Glutamatergic neuron (in vitro differentiated cells): ENCODE data around the gene FAAP100. TPM values are rescaled to one million over a fixed set of nuclear protein-coding genes. Genes with fewer than 3 reads are reported as not detected.
A peak's percentile ranks its signal among the peaks of the same experiment; 100 is the strongest.

Source experiments
- DNase-seq: peaks from one replicate; pipeline ENCODE4 v3.0.0; 2022
- H3K27ac Mint-ChIP-seq: one replicate; pipeline ENCODE4 v1.8.0; 2020; ENCODE audit warnings: mild to moderate bottlenecking, mixed read lengths, inconsistent platforms; ENCODE audit not compliant: unreplicated experiment
- H3K27me3 Mint-ChIP-seq: one replicate; pipeline ENCODE4 v1.8.0; 2020; ENCODE audit warnings: mild to moderate bottlenecking, moderate library complexity, mixed read lengths, inconsistent platforms; ENCODE audit not compliant: unreplicated experiment
- H3K36me3 Mint-ChIP-seq: one replicate; pipeline ENCODE4 v1.8.0; 2020; ENCODE audit warnings: mild to moderate bottlenecking, mixed read lengths, inconsistent platforms; ENCODE audit not compliant: unreplicated experiment
- H3K4me1 Mint-ChIP-seq: one replicate; pipeline ENCODE4 v1.8.0; 2020; ENCODE audit warnings: mild to moderate bottlenecking, low read depth, mixed read lengths, inconsistent platforms; ENCODE audit not compliant: unreplicated experiment
- H3K4me3 Mint-ChIP-seq: one replicate; pipeline ENCODE4 v1.8.0; 2020; ENCODE audit warnings: mild to moderate bottlenecking, mixed read lengths, inconsistent platforms; ENCODE audit not compliant: unreplicated experiment
- H3K9me3 Mint-ChIP-seq: one replicate; pipeline ENCODE4 v1.8.0; 2020; ENCODE audit warnings: mild to moderate bottlenecking, moderate library complexity, mixed read lengths, inconsistent platforms; ENCODE audit not compliant: unreplicated experiment
- CTCF ChIP-seq: fragments of 200-600 bp; sonication (generic); IDR thresholded peaks from one replicate; pipeline ENCODE4 v1.5.0; 2021; ENCODE audit not compliant: partially characterized antibody, unreplicated experiment
- total RNA-seq: library from RNA; stranded (reverse); fragmentation: NEBNext Ultra II Directional; extraction: Animal tissue kit (Norgen Biotek cat#: 25700); gene quantifications from one replicate; pipeline ENCODE4 v1.2.1, GENCODE V29; 2021; ENCODE audit not compliant: unreplicated experiment

FAAP100 gene
- total RNA-seq, 1 donor from 2014 or later, result 56.5 TPM

GRCh38 chr17:81583589-81584342, 31.6 kb upstream of the FAAP100 start:
- Mint-ChIP-seq H3K27me3 (peaks cover 6% of the 10 kb centered on the region), H3K4me3 (no peak overlapping the region), H3K27ac (peak overlapping the region; percentile 30), H3K9me3 (peaks cover 5% of the 10 kb centered on the region), H3K4me1 (peaks cover 12% of the 10 kb centered on the region), H3K36me3 (peaks cover 9% of the 10 kb centered on the region)
- no peak for DNase-seq
- no peak for TF ChIP-seq CTCF

GRCh38 chr17:81582749-81583148, 30.6 kb upstream of the FAAP100 start:
- H3K9me3 Mint-ChIP-seq, result peaks cover 10% of the 10 kb centered on the region
- H3K36me3 Mint-ChIP-seq, result peaks cover 12% of the 10 kb centered on the region
- no peak for DNase-seq
- peaks cover 15% of the 10 kb centered on the region for H3K4me1 Mint-ChIP-seq
- TF ChIP-seq CTCF, result no peak
- H3K27me3 Mint-ChIP-seq, result peaks cover 13% of the 10 kb centered on the region
- peak overlapping the region; percentile 30 for H3K27ac Mint-ChIP-seq
- H3K4me3 Mint-ChIP-seq, result no peak overlapping the region

- H3K27ac Mint-ChIP-seq, result no peak overlapping the region
- H3K9me3 Mint-ChIP-seq, result peaks cover 10% of the 10 kb centered on the region
- no peak for TF ChIP-seq CTCF
- no peak overlapping the region for H3K4me3 Mint-ChIP-seq
- DNase-seq, result no peak
- H3K36me3 Mint-ChIP-seq, result peaks cover 12% of the 10 kb centered on the region
- peaks cover 14% of the 10 kb centered on the region for H3K27me3 Mint-ChIP-seq
- peaks cover 15% of the 10 kb centered on the region for H3K4me1 Mint-ChIP-seq
These were observed 30.2 kb upstream of the FAAP100 start for GRCh38 chr17:81582341-81582740.

GRCh38 chr17:81581758-81582157, 29.6 kb upstream of the FAAP100 start:
- DNase-seq, result no peak
- no peak for TF ChIP-seq CTCF
- H3K9me3 Mint-ChIP-seq, result peaks cover 10% of the 10 kb centered on the region
- peaks cover 14% of the 10 kb centered on the region for H3K27me3 Mint-ChIP-seq
- no peak overlapping the region for H3K4me3 Mint-ChIP-seq
- no peak overlapping the region for H3K27ac Mint-ChIP-seq
- H3K4me1 Mint-ChIP-seq, result peaks cover 15% of the 10 kb centered on the region
- H3K36me3 Mint-ChIP-seq, result peaks cover 12% of the 10 kb centered on the region

GRCh38 chr17:81580481-81580880, 28.3 kb upstream of the FAAP100 start:
- H3K4me1 Mint-ChIP-seq, result peaks cover 15% of the 10 kb centered on the region
- no peak overlapping the region for H3K27ac Mint-ChIP-seq
- no peak overlapping the region for H3K4me3 Mint-ChIP-seq
- TF ChIP-seq CTCF, result no peak
- peaks cover 10% of the 10 kb centered on the region for H3K9me3 Mint-ChIP-seq
- DNase-seq, result no peak
- H3K36me3 Mint-ChIP-seq, result peaks cover 12% of the 10 kb centered on the region
- H3K27me3 Mint-ChIP-seq, result peaks cover 15% of the 10 kb centered on the region
